Measurements from ENCODE around the gene SPTAN1. TPM values are rescaled to one million over a fixed set of nuclear protein-coding genes. Genes with fewer than 3 reads are reported as not detected.
"Not testable (repeated sequence)": the region's sequence is repeated elsewhere in the genome, so short reads cannot be mapped to it uniquely, and the experiment has no call there.

Gene SPTAN1
- total RNA-seq, 1 experiment from 2014 or later: 408 TPM

DNA sequence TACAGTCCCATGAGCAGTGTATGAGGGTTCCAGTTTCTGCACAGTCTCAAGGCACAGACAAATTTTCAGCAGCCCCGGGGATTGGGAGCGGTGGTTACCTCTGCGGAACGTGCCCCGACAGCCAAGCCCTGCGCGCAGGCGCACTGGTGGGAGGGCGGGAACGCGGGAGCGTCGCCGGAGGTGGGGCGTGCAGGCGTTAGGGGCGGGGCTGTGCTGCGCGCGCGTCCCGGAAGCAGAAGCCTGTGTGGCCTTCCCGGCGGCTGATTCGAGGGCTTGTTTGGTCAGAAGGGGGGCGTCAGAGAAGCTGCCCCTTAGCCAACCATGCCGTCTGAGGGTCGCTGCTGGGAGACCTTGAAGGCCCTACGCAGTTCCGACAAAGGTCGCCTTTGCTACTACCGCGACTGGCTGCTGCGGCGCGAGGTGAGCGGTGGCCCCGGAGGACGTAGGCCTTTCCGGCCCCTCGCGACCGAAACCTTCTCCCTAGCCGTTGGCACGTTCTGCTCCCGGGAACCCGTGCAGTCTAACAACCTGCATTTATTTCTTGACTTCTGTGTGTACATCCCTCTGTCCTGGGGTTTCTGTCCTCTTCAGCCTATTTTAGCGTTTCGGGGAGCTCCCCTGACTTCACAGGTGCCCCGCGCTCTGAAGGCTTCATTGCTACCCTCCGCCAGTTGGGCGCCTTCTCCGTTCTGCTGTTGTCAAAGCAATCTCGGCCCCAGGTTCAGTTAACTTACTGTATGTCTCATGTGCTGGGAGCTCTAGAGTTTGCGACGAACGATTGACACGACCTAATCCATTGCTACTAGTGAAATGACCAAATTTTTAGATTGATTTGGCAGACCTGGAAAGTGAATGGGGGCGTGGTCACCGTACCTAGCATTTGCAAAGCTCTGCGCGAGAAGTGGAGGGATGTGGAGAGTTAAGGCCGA, 47.6 kb upstream of the SPTAN1 start, which contains the start of gene GLE1:
Gene GLE1, plus strand, starts transcription at position 235 of the 929 bp plus-strand sequence. Its CDS starts 87 bp downstream, at position 322.
- DNase-seq: peak; percentile 94 to 97
- H3K36me3 Mint-ChIP-seq (ENCODE audit: insufficient read depth, unreplicated experiment): peaks cover 32% of the 10 kb centered on the region
- peaks cover 16% of the 10 kb centered on the region for H3K4me1 ChIP-seq
- H3K4me3 Mint-ChIP-seq (ENCODE audit: unreplicated experiment): peak within 1 kb of the TSS; percentile 96
- H3K27ac Mint-ChIP-seq (ENCODE audit: unreplicated experiment): peak within 1 kb of the TSS; percentile 97
- TSS peak; percentile 50 for BruUV-seq (replicated peaks)
- H3K36me3 ChIP-seq (ENCODE audit: control insufficient read depth, insufficient read depth, low read length): no peaks in the 10 kb centered on the region; the same call in 1 of the 2 replicates
- no peaks in the 10 kb centered on the region for H3K9me3 ChIP-seq
- intact Hi-C loops (cut with micrococcal nuclease; ENCODE audit: unreplicated experiment): loop anchor here (2.0 to 10.0 kb wide), 3 partner anchors 48 to 130 kb away; partner anchors contain the start of genes ODF2, SPTAN1 and URM1
- no peaks in the 10 kb centered on the region for H3K27me3 Mint-ChIP-seq (ENCODE audit: insufficient read depth, unreplicated experiment)
- no peaks in the 10 kb centered on the region for H3K27me3 ChIP-seq (replicated peaks; ENCODE audit: control insufficient read depth, insufficient read depth, low read length)
- H3K4me1 Mint-ChIP-seq (ENCODE audit: low read depth, unreplicated experiment): no peaks in the 10 kb centered on the region
- TF ChIP-seq, protein P1, sequence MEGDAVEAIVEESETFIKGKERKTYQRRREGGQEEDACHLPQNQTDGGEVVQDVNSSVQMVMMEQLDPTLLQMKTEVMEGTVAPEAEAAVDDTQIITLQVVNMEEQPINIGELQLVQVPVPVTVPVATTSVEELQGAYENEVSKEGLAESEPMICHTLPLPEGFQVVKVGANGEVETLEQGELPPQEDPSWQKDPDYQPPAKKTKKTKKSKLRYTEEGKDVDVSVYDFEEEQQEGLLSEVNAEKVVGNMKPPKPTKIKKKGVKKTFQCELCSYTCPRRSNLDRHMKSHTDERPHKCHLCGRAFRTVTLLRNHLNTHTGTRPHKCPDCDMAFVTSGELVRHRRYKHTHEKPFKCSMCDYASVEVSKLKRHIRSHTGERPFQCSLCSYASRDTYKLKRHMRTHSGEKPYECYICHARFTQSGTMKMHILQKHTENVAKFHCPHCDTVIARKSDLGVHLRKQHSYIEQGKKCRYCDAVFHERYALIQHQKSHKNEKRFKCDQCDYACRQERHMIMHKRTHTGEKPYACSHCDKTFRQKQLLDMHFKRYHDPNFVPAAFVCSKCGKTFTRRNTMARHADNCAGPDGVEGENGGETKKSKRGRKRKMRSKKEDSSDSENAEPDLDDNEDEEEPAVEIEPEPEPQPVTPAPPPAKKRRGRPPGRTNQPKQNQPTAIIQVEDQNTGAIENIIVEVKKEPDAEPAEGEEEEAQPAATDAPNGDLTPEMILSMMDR (IDR thresholded peaks at IDR 0.05; ENCODE audit: insufficient read depth in 1 of 2, low read depth in 1 of 2, low read length in 1 of 2, severe bottlenecking in 1 of 2, unreplicated experiment in 1 of 2): no peak
- H3K9me3 Mint-ChIP-seq (ENCODE audit: unreplicated experiment): no peaks in the 10 kb centered on the region
- ChIA-PET POLR2A (interaction anchor here (0.6 to 1.4 kb wide), 7 partner anchors 10 to 713 kb away, joined by 3 to 11 read pairs (median 5); partner anchors contain the start of gene SPTAN1), CTCF (interaction anchor here (0.5 to 1.2 kb wide), 3 partner anchors 55 to 108 kb away, joined by 3 to 7 read pairs (median 3); no protein-coding TSS in a partner anchor)
- H3K4me3 ChIP-seq (ENCODE audit: low read depth, low read length): peak within 1 kb of the TSS; percentile 99

DNA sequence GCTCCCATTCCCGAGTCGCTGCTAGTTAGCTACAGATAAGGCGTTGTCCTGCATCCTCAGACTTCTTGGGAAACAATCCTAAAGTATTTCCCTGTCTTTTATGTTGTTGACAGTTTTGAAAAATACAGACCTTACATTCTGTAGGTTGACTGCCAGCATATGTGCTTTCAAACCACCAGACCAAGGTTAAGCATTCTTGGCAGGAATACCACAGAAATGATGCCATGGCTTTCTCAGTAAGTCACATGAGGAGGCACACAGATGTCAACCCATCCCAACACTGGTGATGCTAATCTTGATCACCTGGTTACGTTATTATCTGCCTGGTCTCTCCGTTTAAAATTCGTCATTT, 47.0 kb upstream of the SPTAN1 start:
- intact Hi-C loops (cut with micrococcal nuclease; ENCODE audit: unreplicated experiment): loop anchor here (2.0 to 10.0 kb wide), 3 partner anchors 47 to 131 kb away; partner anchors contain the start of genes ODF2, SPTAN1 and URM1
- H3K36me3 Mint-ChIP-seq (ENCODE audit: insufficient read depth, unreplicated experiment): peaks cover 32% of the 10 kb centered on the region
- Histone ChIP-seq H3K4me3 (ENCODE audit: low read depth, low read length) (peak overlapping the region; percentile 99), H3K36me3 (ENCODE audit: control insufficient read depth, insufficient read depth, low read length) (no peaks in the 10 kb centered on the region; the same call in 1 of the 2 replicates), H3K4me1 (peaks cover 16% of the 10 kb centered on the region), H3K9me3 (no peaks in the 10 kb centered on the region), H3K27me3 (replicated peaks; ENCODE audit: control insufficient read depth, insufficient read depth, low read length) (no peaks in the 10 kb centered on the region)
- peak overlapping the region; percentile 97 for H3K27ac Mint-ChIP-seq (ENCODE audit: unreplicated experiment)
- TF ChIP-seq, protein P1 (IDR thresholded peaks at IDR 0.05; ENCODE audit: insufficient read depth in 1 of 2, low read depth in 1 of 2, low read length in 1 of 2, severe bottlenecking in 1 of 2, unreplicated experiment in 1 of 2): no peak
- CTCF ChIA-PET: interaction anchor here (0.6 to 1.2 kb wide), 2 partner anchors 54 to 66 kb away, joined by 3 read pairs; no protein-coding TSS in a partner anchor
- no peak for DNase-seq
- H3K4me1 Mint-ChIP-seq (ENCODE audit: low read depth, unreplicated experiment): no peaks in the 10 kb centered on the region
- POLR2A ChIA-PET: interaction anchor here (0.6 to 1.4 kb wide), 6 partner anchors 38 to 713 kb away, joined by 3 to 11 read pairs (median 5); partner anchors contain the start of gene SPTAN1
- no peaks in the 10 kb centered on the region for H3K27me3 Mint-ChIP-seq (ENCODE audit: insufficient read depth, unreplicated experiment)
- no TSS peak for BruUV-seq (replicated peaks)
- H3K9me3 Mint-ChIP-seq (ENCODE audit: unreplicated experiment): no peaks in the 10 kb centered on the region
- peak overlapping the region; percentile 96 for H3K4me3 Mint-ChIP-seq (ENCODE audit: unreplicated experiment)

DNA sequence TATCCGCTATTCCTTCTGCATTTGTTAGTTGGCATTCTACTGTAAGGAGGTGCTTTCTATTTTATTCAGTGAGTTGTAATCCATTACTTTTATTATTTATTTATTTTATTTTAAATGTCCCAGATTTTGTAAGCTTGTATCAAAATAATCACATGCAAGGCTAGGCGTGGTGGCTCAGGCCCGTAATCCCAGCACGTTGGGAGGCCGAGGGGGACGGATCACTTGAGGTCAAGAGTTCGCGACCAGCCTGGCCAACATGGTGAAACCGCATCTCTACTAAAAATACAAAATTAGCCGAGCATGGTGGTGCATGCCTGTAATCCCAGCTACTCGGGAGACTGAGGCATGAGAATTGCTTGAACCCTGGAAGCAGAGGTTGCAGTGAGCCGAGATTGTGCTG, 46.5 kb upstream of the SPTAN1 start:
- H3K9me3 ChIP-seq; DNase-seq; H3K36me3 ChIP-seq (ENCODE audit: control insufficient read depth, insufficient read depth, low read length); CTCF ChIA-PET; H3K27me3 Mint-ChIP-seq (ENCODE audit: insufficient read depth, unreplicated experiment); H3K4me1 Mint-ChIP-seq (ENCODE audit: low read depth, unreplicated experiment); H3K27me3 ChIP-seq (replicated peaks; ENCODE audit: control insufficient read depth, insufficient read depth, low read length); BruUV-seq (replicated peaks); H3K9me3 Mint-ChIP-seq (ENCODE audit: unreplicated experiment); H3K27ac Mint-ChIP-seq (ENCODE audit: unreplicated experiment): not testable (repeated sequence)
- peaks cover 16% of the 10 kb centered on the region for H3K4me1 ChIP-seq
- intact Hi-C loops (cut with micrococcal nuclease; ENCODE audit: unreplicated experiment): loop anchor here (2.0 to 10.0 kb wide), 3 partner anchors 47 to 131 kb away; partner anchors contain the start of genes ODF2, SPTAN1 and URM1
- POLR2A ChIA-PET: interaction anchor here (1.4 kb wide), 1 partner anchor 48 kb away, joined by 7 read pairs; no protein-coding TSS in a partner anchor
- Mint-ChIP-seq H3K4me3 (ENCODE audit: unreplicated experiment) (peak overlapping the region; percentile 96), H3K36me3 (ENCODE audit: insufficient read depth, unreplicated experiment) (peaks cover 32% of the 10 kb centered on the region)
- H3K4me3 ChIP-seq (ENCODE audit: low read depth, low read length): peak overlapping the region; percentile 99; the same call in 1 of the 2 replicates
